Fibroblast of pulmonary artery (primary cell): ENCODE data around the gene RAB31.

Source experiments
- DNase-seq: peaks from one replicate; pipeline ENCODE4 v3.0.0-alpha.2; 2010; ENCODE audit warnings: low read depth
- H3K4me3 ChIP-seq: replicated peaks from 2 replicates; pipeline ENCODE4 v1.5.1; 2011; ENCODE audit warnings: low read depth, mild to moderate bottlenecking, control low read depth, low read length, moderate library complexity
- TF ChIP-seq, protein P1 (sequence below): IDR thresholded peaks from 2 replicates; pipeline ENCODE4 v1.5.1; 2011; ENCODE audit warnings: mild to moderate bottlenecking, control low read depth, low read length, inconsistent platforms; ENCODE audit errors: missing control alignments

The RAB31 gene

GRCh38 chr18:9817286-9817685 is 109.2 kb downstream of the RAB31 start:
- TF ChIP-seq, protein P1, sequence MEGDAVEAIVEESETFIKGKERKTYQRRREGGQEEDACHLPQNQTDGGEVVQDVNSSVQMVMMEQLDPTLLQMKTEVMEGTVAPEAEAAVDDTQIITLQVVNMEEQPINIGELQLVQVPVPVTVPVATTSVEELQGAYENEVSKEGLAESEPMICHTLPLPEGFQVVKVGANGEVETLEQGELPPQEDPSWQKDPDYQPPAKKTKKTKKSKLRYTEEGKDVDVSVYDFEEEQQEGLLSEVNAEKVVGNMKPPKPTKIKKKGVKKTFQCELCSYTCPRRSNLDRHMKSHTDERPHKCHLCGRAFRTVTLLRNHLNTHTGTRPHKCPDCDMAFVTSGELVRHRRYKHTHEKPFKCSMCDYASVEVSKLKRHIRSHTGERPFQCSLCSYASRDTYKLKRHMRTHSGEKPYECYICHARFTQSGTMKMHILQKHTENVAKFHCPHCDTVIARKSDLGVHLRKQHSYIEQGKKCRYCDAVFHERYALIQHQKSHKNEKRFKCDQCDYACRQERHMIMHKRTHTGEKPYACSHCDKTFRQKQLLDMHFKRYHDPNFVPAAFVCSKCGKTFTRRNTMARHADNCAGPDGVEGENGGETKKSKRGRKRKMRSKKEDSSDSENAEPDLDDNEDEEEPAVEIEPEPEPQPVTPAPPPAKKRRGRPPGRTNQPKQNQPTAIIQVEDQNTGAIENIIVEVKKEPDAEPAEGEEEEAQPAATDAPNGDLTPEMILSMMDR: no peak
- H3K4me3 ChIP-seq: no peak overlapping the region
- no peak for DNase-seq

DNA sequence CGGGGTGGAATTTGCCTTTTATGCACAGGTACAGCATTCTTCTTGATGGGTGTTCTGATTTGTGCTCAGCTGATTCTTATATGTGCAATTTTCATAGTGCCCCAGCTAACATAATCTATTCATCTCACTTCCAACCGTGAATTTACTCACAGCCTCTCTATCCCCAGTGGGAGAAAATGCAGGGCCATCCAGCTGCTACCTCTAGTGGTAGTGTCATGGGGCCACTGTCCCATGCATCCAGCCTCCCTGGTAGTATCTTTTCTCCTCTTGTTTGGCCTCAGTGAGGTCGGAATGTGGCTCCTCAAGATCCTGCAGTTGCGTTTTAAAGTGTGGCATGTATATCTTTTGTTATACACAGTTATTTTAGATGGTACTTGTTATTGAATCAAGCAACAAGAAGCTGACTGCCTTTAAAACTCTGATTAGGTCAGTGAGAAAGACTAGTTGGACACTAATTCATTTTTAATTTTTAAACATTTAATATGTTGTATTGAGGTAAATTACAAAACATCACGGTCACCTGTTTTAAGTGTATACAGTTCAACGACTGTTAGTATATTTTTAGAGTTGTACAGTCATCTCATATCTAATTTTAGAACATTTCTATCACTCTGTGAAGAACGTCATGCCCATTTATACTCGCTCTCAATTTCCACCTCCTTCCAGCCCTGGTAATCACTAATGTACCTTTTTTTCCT is 109.8 kb downstream of the RAB31 start:
- TF ChIP-seq, protein P1: no peak
- no peak for DNase-seq
- H3K4me3 ChIP-seq: no peak overlapping the region

- H3K4me3 ChIP-seq: no peak overlapping the region
- TF ChIP-seq, protein P1: no peak
- no peak for DNase-seq
Observed at GRCh38 chr18:9818423-9818734, 110.3 kb downstream of the RAB31 start.

GRCh38 chr18:9820127-9820526 is 112.0 kb downstream of the RAB31 start:
- TF ChIP-seq, protein P1: no peak
- H3K4me3 ChIP-seq: no peak overlapping the region
- no peak for DNase-seq

GRCh38 chr18:9820719-9821118 is 112.6 kb downstream of the RAB31 start:
- no peak overlapping the region for H3K4me3 ChIP-seq
- DNase-seq: no peak
- TF ChIP-seq, protein P1: no peak

GRCh38 chr18:9822587-9823185 is 114.6 kb downstream of the RAB31 start:
- TF ChIP-seq, protein P1: no peak
- H3K4me3 ChIP-seq: no peak overlapping the region
- no peak for DNase-seq
